HEK293 (cell line): ENCODE measurements around the gene ZRANB1.

Source experiments
- CTCF ChIA-PET: fragments of 350-600 bp; formaldehyde crosslinking; extraction: SDS; loops from one replicate; lab custom pipeline; 2021; ENCODE audit warnings: antibody characterized with exemption; lab: Yijun Ruan, JAX
- POLR2A ChIA-PET: fragments of 300-600 bp; formaldehyde crosslinking; extraction: SDS; loops from one replicate; lab custom pipeline; 2020; ENCODE audit warnings: antibody characterized with exemption, inconsistent platforms; lab: Yijun Ruan, JAX
- H3K27ac ChIP-seq: fragments of 200-500 bp; sonication (Bioruptor generic); 2 replicates; pipeline ENCODE4 v1.5.1; 2014; ENCODE audit warnings: low read depth, low read length, control low read depth, inconsistent platforms; ENCODE audit errors: extremely low read depth
- H3K36me3 ChIP-seq, 2 experiments: fragments of 200-500 bp in 1 of 2; sonication (Bioruptor generic) in 1 of 2; 1 replicate in 1 of 2; 2 replicates in 1 of 2; pipeline ENCODE4 v1.5.1; 2014 to 2017; ENCODE audit warnings: inconsistent platforms in 2 of 2, low read length in 2 of 2; ENCODE audit not compliant: control insufficient read depth in 2 of 2, insufficient read depth in 1 of 2
- H3K4me1 ChIP-seq: fragments of 200-500 bp; sonication (Bioruptor generic); 2 replicates; pipeline ENCODE4 v1.5.1; 2014; ENCODE audit warnings: mild to moderate bottlenecking, low read length, inconsistent platforms; ENCODE audit not compliant: control insufficient read depth, insufficient read depth
- H3K4me3 ChIP-seq: 2 replicates; pipeline ENCODE4 v1.5.1; 2011; ENCODE audit warnings: low read depth, mild to moderate bottlenecking, control low read depth, low read length, moderate library complexity
- H3K9me3 ChIP-seq: fragments of 200-500 bp; sonication (Bioruptor generic); 2 replicates; pipeline ENCODE4 v1.5.1; 2014; ENCODE audit warnings: low read depth, low read length, inconsistent platforms; ENCODE audit not compliant: control insufficient read depth, insufficient read depth
- GLIS2 ChIP-seq: fragments of 450-650 bp; formaldehyde crosslinking; IDR thresholded peaks from 2 replicates; pipeline ENCODE4 v1.5.1; 2016; ENCODE audit warnings: missing biosample characterization, missing genetic modification characterization
- SP7 ChIP-seq: fragments of 450-650 bp; formaldehyde crosslinking; IDR thresholded peaks from 2 replicates; pipeline ENCODE4 v1.5.1; 2016; ENCODE audit warnings: missing biosample characterization, missing genetic modification characterization
- ZFP41 ChIP-seq: fragments of 450-650 bp; formaldehyde crosslinking; IDR thresholded peaks from 2 replicates; pipeline ENCODE4 v1.5.1; 2016; ENCODE audit warnings: missing biosample characterization, missing genetic modification characterization, borderline replicate concordance
- ZNF10 ChIP-seq: fragments of 450-650 bp; formaldehyde crosslinking; IDR thresholded peaks from 2 replicates; pipeline ENCODE4 v1.5.1; 2017; ENCODE audit warnings: missing biosample characterization, missing genetic modification characterization
- ZNF138 ChIP-seq: fragments of 450-650 bp; formaldehyde crosslinking; IDR thresholded peaks from 2 replicates; pipeline ENCODE4 v1.5.1; 2016; ENCODE audit warnings: missing biosample characterization, missing genetic modification characterization, borderline replicate concordance
- ZNF157 ChIP-seq: fragments of 450-650 bp; formaldehyde crosslinking; IDR thresholded peaks from 2 replicates; pipeline ENCODE4 v1.5.1; 2016; ENCODE audit warnings: missing biosample characterization, missing genetic modification characterization
- ZNF169 ChIP-seq: fragments of 450-650 bp; formaldehyde crosslinking; IDR thresholded peaks from 2 replicates; pipeline ENCODE4 v1.5.1; 2016; ENCODE audit warnings: missing biosample characterization, missing genetic modification characterization
- ZNF2 ChIP-seq: fragments of 450-650 bp; formaldehyde crosslinking; IDR thresholded peaks from 2 replicates; pipeline ENCODE4 v1.5.1; 2016; ENCODE audit warnings: missing biosample characterization, missing genetic modification characterization
- ZNF248 ChIP-seq: fragments of 450-650 bp; formaldehyde crosslinking; IDR thresholded peaks from 2 replicates; pipeline ENCODE4 v1.5.1; 2017; ENCODE audit warnings: missing biosample characterization, missing genetic modification characterization
- ZNF350 ChIP-seq: fragments of 450-650 bp; formaldehyde crosslinking; IDR thresholded peaks from 2 replicates; pipeline ENCODE4 v1.5.0; 2017; ENCODE audit warnings: missing biosample characterization, mild to moderate bottlenecking, missing genetic modification characterization
- ZNF354C ChIP-seq: fragments of 450-650 bp; formaldehyde crosslinking; IDR thresholded peaks from 2 replicates; pipeline ENCODE4 v1.5.1; 2016; ENCODE audit warnings: missing biosample characterization, missing genetic modification characterization, low read depth, borderline replicate concordance
- ZNF426 ChIP-seq: fragments of 450-650 bp; formaldehyde crosslinking; IDR thresholded peaks from 2 replicates; pipeline ENCODE4 v1.5.1; 2017; ENCODE audit warnings: missing biosample characterization, missing genetic modification characterization, mild to moderate bottlenecking, inconsistent platforms, moderate library complexity
- ZNF433 ChIP-seq: fragments of 450-650 bp; formaldehyde crosslinking; IDR thresholded peaks from 2 replicates; pipeline ENCODE4 v1.5.1; 2016; ENCODE audit warnings: missing biosample characterization, missing genetic modification characterization, low read depth
- ZNF510 ChIP-seq: fragments of 450-650 bp; formaldehyde crosslinking; IDR thresholded peaks from 2 replicates; pipeline ENCODE4 v1.5.1; 2018; ENCODE audit warnings: mild to moderate bottlenecking, missing genetic modification characterization, missing biosample characterization; ENCODE audit not compliant: insufficient replicate concordance
- ZNF830 ChIP-seq: fragments of 450-650 bp; IDR thresholded peaks from 2 replicates; pipeline ENCODE4 v1.5.0; 2018; ENCODE audit warnings: missing biosample characterization, missing genetic modification characterization, low read depth, mild to moderate bottlenecking, moderate library complexity
- TF ChIP-seq, protein P1 (sequence below): fragments of 450-650 bp; formaldehyde crosslinking; IDR thresholded peaks from 2 replicates; pipeline ENCODE4 v1.5.0; 2017; ENCODE audit warnings: missing biosample characterization, missing genetic modification characterization, borderline replicate concordance
- TF ChIP-seq, protein P2 (sequence below): fragments of 450-650 bp; formaldehyde crosslinking; IDR thresholded peaks from 2 replicates; pipeline ENCODE4 v1.5.1; 2016; ENCODE audit warnings: missing biosample characterization, missing genetic modification characterization
- TF ChIP-seq, protein P3 (sequence below): fragments of 450-650 bp; formaldehyde crosslinking; IDR thresholded peaks from 2 replicates; pipeline ENCODE4 v1.5.1; 2017; ENCODE audit warnings: missing biosample characterization, missing genetic modification characterization
- TF ChIP-seq, protein P4 (sequence below): fragments of 450-650 bp; IDR thresholded peaks from 2 replicates; pipeline ENCODE4 v1.5.1; 2018; ENCODE audit warnings: missing biosample characterization, missing genetic modification characterization
- TF ChIP-seq, protein P5 (sequence below): fragments of 450-650 bp; formaldehyde crosslinking; IDR thresholded peaks from 2 replicates; pipeline ENCODE4 v1.5.1; 2016; ENCODE audit warnings: missing biosample characterization, missing genetic modification characterization, borderline replicate concordance

Gene ZRANB1

DNA sequence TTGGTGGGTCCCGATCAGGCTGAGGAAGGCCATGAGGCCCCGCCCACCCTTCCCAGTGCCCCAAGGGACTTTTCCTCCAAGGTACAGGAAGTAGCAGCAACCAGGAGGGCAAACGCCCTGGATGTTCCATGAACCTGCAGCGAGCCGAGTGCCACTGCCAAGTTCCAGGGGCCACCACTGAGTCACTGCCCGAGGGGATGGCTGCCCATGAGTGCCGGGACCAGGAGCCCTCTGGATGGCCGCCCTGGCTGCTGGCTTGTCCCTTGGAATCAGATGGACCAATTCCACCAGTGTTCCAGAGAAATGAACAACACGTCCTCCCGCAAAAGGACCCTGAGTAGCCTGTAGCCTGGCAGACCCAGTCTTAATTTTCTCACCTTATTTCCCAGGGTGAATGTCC is 74.2 kb downstream of the ZRANB1 start (continued):
- TF ChIP-seq, protein P1, sequence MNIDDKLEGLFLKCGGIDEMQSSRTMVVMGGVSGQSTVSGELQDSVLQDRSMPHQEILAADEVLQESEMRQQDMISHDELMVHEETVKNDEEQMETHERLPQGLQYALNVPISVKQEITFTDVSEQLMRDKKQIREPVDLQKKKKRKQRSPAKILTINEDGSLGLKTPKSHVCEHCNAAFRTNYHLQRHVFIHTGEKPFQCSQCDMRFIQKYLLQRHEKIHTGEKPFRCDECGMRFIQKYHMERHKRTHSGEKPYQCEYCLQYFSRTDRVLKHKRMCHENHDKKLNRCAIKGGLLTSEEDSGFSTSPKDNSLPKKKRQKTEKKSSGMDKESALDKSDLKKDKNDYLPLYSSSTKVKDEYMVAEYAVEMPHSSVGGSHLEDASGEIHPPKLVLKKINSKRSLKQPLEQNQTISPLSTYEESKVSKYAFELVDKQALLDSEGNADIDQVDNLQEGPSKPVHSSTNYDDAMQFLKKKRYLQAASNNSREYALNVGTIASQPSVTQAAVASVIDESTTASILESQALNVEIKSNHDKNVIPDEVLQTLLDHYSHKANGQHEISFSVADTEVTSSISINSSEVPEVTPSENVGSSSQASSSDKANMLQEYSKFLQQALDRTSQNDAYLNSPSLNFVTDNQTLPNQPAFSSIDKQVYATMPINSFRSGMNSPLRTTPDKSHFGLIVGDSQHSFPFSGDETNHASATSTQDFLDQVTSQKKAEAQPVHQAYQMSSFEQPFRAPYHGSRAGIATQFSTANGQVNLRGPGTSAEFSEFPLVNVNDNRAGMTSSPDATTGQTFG: no peak
- TF ChIP-seq SP7: no peak
- TF ChIP-seq, protein P2, sequence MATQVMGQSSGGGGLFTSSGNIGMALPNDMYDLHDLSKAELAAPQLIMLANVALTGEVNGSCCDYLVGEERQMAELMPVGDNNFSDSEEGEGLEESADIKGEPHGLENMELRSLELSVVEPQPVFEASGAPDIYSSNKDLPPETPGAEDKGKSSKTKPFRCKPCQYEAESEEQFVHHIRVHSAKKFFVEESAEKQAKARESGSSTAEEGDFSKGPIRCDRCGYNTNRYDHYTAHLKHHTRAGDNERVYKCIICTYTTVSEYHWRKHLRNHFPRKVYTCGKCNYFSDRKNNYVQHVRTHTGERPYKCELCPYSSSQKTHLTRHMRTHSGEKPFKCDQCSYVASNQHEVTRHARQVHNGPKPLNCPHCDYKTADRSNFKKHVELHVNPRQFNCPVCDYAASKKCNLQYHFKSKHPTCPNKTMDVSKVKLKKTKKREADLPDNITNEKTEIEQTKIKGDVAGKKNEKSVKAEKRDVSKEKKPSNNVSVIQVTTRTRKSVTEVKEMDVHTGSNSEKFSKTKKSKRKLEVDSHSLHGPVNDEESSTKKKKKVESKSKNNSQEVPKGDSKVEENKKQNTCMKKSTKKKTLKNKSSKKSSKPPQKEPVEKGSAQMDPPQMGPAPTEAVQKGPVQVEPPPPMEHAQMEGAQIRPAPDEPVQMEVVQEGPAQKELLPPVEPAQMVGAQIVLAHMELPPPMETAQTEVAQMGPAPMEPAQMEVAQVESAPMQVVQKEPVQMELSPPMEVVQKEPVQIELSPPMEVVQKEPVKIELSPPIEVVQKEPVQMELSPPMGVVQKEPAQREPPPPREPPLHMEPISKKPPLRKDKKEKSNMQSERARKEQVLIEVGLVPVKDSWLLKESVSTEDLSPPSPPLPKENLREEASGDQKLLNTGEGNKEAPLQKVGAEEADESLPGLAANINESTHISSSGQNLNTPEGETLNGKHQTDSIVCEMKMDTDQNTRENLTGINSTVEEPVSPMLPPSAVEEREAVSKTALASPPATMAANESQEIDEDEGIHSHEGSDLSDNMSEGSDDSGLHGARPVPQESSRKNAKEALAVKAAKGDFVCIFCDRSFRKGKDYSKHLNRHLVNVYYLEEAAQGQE (tag by site-specific recombination): no peak
- no peak for TF ChIP-seq ZNF248 (tag by site-specific recombination)
- TF ChIP-seq ZNF138 (tag by site-specific recombination): no peak
- no peak for TF ChIP-seq ZNF350 (tag by site-specific recombination)

DNA sequence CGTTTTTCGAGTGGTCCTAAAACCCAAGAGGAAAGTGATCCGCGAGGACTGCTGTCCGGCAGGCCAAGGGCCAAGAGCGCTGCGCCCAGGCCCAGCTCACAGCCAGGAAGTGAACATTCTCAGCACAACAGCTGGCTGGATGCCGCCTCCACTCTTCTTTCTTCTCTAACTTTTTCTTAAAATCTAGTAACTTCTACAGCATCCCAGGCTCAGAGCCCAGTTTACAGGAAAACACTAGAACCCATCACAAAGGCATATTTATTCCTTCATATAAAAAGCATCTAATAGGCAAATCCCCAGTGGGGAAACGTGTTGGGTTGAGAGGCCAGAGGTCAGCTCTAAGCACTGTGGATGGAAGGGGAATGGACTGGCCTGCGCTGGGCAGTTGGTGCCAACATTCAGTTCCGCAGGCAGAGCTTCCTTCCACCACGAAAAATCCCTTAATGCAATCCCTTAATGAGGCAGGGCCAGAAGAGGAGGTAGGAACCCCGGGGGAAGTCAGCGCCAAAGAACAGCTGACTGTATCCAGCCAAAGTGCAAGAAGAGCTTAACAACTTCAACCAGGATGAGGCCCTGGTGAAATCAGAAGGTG is 74.8 kb downstream of the ZRANB1 start:
- Histone ChIP-seq H3K27ac (no peak overlapping the region), H3K9me3 (no peaks in the 10 kb centered on the region)
- ChIA-PET CTCF (interaction anchor here (1.7 kb wide), 1 partner anchor 31 kb away, joined by 8 read pairs; no protein-coding TSS in a partner anchor), POLR2A (no interaction called here)
- TF ChIP-seq ZNF830 (tag by site-specific recombination): no peak
- TF ChIP-seq, protein P3, sequence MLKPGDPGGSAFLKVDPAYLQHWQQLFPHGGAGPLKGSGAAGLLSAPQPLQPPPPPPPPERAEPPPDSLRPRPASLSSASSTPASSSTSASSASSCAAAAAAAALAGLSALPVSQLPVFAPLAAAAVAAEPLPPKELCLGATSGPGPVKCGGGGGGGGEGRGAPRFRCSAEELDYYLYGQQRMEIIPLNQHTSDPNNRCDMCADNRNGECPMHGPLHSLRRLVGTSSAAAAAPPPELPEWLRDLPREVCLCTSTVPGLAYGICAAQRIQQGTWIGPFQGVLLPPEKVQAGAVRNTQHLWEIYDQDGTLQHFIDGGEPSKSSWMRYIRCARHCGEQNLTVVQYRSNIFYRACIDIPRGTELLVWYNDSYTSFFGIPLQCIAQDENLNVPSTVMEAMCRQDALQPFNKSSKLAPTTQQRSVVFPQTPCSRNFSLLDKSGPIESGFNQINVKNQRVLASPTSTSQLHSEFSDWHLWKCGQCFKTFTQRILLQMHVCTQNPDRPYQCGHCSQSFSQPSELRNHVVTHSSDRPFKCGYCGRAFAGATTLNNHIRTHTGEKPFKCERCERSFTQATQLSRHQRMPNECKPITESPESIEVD (tag by site-specific recombination): no peak
- TF ChIP-seq ZFP41: no peak
- TF ChIP-seq GLIS2 (tag by site-specific recombination): no peak
- TF ChIP-seq ZNF157 (tag by site-specific recombination): no peak
- TF ChIP-seq ZNF2: no peak
- TF ChIP-seq, protein P4, sequence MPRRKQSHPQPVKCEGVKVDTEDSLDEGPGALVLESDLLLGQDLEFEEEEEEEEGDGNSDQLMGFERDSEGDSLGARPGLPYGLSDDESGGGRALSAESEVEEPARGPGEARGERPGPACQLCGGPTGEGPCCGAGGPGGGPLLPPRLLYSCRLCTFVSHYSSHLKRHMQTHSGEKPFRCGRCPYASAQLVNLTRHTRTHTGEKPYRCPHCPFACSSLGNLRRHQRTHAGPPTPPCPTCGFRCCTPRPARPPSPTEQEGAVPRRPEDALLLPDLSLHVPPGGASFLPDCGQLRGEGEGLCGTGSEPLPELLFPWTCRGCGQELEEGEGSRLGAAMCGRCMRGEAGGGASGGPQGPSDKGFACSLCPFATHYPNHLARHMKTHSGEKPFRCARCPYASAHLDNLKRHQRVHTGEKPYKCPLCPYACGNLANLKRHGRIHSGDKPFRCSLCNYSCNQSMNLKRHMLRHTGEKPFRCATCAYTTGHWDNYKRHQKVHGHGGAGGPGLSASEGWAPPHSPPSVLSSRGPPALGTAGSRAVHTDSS (tag by site-specific recombination): no peak
- TF ChIP-seq ZNF354C: no peak
- TF ChIP-seq ZNF10 (tag by site-specific recombination): no peak
- TF ChIP-seq ZNF433 (tag by site-specific recombination): no peak
- TF ChIP-seq ZNF169 (tag by site-specific recombination): no peak
- TF ChIP-seq ZNF426 (tag by site-specific recombination): no peak
- TF ChIP-seq, protein P5, sequence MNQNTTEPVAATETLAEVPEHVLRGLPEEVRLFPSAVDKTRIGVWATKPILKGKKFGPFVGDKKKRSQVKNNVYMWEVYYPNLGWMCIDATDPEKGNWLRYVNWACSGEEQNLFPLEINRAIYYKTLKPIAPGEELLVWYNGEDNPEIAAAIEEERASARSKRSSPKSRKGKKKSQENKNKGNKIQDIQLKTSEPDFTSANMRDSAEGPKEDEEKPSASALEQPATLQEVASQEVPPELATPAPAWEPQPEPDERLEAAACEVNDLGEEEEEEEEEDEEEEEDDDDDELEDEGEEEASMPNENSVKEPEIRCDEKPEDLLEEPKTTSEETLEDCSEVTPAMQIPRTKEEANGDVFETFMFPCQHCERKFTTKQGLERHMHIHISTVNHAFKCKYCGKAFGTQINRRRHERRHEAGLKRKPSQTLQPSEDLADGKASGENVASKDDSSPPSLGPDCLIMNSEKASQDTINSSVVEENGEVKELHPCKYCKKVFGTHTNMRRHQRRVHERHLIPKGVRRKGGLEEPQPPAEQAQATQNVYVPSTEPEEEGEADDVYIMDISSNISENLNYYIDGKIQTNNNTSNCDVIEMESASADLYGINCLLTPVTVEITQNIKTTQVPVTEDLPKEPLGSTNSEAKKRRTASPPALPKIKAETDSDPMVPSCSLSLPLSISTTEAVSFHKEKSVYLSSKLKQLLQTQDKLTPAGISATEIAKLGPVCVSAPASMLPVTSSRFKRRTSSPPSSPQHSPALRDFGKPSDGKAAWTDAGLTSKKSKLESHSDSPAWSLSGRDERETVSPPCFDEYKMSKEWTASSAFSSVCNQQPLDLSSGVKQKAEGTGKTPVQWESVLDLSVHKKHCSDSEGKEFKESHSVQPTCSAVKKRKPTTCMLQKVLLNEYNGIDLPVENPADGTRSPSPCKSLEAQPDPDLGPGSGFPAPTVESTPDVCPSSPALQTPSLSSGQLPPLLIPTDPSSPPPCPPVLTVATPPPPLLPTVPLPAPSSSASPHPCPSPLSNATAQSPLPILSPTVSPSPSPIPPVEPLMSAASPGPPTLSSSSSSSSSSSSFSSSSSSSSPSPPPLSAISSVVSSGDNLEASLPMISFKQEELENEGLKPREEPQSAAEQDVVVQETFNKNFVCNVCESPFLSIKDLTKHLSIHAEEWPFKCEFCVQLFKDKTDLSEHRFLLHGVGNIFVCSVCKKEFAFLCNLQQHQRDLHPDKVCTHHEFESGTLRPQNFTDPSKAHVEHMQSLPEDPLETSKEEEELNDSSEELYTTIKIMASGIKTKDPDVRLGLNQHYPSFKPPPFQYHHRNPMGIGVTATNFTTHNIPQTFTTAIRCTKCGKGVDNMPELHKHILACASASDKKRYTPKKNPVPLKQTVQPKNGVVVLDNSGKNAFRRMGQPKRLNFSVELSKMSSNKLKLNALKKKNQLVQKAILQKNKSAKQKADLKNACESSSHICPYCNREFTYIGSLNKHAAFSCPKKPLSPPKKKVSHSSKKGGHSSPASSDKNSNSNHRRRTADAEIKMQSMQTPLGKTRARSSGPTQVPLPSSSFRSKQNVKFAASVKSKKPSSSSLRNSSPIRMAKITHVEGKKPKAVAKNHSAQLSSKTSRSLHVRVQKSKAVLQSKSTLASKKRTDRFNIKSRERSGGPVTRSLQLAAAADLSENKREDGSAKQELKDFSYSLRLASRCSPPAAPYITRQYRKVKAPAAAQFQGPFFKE (tag by site-specific recombination): no peak
- TF ChIP-seq ZNF510 (tag by site-specific recombination): no peak
- TF ChIP-seq, all 188 proteins: peak for 0
- no peak overlapping the region for H3K4me3 ChIP-seq
- H3K4me1 ChIP-seq: no peaks in the 10 kb centered on the region; the same call in 1 of the 2 replicates
- peaks cover 0 to 45% of the 10 kb centered on the region in 2 experiments; a peak in 2 of 3 replicates for H3K36me3 ChIP-seq
